22Rv1 (cell line): ENCODE measurements around the gene ZSCAN29.

Experiments
- CTCF ChIP-seq: fragments of 450-650 bp; IDR thresholded peaks from 2 replicates; pipeline ENCODE4 v1.5.1; 2017; ENCODE audit warnings: mild to moderate bottlenecking
- ZFX ChIP-seq: fragments of 450-650 bp; IDR thresholded peaks from 2 replicates; pipeline ENCODE4 v1.6.1; 2017; ENCODE audit warnings: antibody characterized with exemption, borderline replicate concordance

DNA sequence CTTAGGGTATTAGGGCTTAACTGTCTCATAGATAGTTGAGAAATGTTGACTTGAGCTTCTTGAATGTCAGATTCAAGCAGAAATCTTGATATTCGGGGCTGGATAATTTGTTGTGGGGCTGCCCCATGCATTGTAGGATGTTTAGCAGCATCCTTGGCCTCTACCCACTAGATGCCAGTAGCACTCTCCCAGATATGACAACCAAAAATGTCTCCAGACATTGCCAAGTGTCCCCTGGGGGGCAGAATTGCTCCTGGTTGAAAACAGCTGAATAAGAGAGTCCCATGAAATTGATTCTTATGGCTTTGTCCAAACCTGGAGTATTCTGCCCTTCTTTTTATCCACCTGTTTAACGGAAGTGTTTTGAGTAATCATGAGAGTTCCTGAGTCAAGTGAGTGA lies 24.5 kb downstream of the ZSCAN29 start:
- no peak for TF ChIP-seq CTCF
- no peak for TF ChIP-seq ZFX
